GM12878 (cell line): ENCODE measurements around the gene LIF. TPM values are rescaled to one million over a fixed set of nuclear protein-coding genes. Genes with fewer than 3 reads are reported as not detected.

Experiments used
- ATAC-seq: fragments of 200-7000 bp; cut with Tn5 transposase; 3 replicates; pipeline ENCODE4 v1.9.1; 2020; ENCODE audit warnings: mild to moderate bottlenecking, moderate library complexity
- BruUV-seq: library from RNA; stranded (reverse); fragments of 400-500 nt; replicated peaks from 2 replicates; lab custom pipeline; 2021; lab: Mats Ljungman, UMichigan
- CTCF ChIA-PET: fragments of 300-600 bp; sonication (Branson Sonifier 250); formaldehyde crosslinking; extraction: SDS; loops from one replicate; lab custom pipeline; 2021; ENCODE audit warnings: inconsistent platforms; lab: Yijun Ruan, JAX
- POLR2A ChIA-PET: fragments of 350-600 bp; formaldehyde crosslinking; extraction: SDS; loops from one replicate; lab custom pipeline; 2021; ENCODE audit warnings: inconsistent platforms; lab: Charles Lee
- RAD21 ChIA-PET: fragments of 300-600 bp; sonication (Branson Sonifier 250); formaldehyde crosslinking; loops from one replicate; lab custom pipeline; 2023; ENCODE audit warnings: antibody characterized with exemption; ENCODE audit not compliant: unreplicated experiment; lab: Charles Lee
- SMC1A ChIA-PET: fragments of 300-600 bp; sonication (Branson Sonifier 250); formaldehyde crosslinking; loops from one replicate; lab custom pipeline; 2023; ENCODE audit not compliant: unreplicated experiment, uncharacterized antibody; lab: Charles Lee
- DNase-seq: peaks from one replicate; pipeline ENCODE4 v3.0.0-alpha.2; 2011; ENCODE audit warnings: low read depth, low spot score
- FAIRE-seq: peaks from 3 replicates; lab custom pipeline; 2011; peaks lifted over from hg19 to GRCh38; lab: Jason Lieb, UNC
- H2AFZ ChIP-seq: 2 replicates; pipeline ENCODE4 v1.6.0; 2011; ENCODE audit warnings: low read depth, low read length, control low read depth; ENCODE audit not compliant: control insufficient read depth
- H3K27ac ChIP-seq: 2 replicates; pipeline ENCODE4 v1.5.1; 2011; ENCODE audit warnings: control low read depth; ENCODE audit not compliant: control insufficient read depth, insufficient read depth
- H3K27me3 ChIP-seq, 2 experiments: replicated peaks in 1 of 2; 2 replicates each; pipeline versions ENCODE4 v1.6.0 to v1.6.1; 2011; ENCODE audit warnings: low read length in 1 of 2; ENCODE audit not compliant: control insufficient read depth in 2 of 2, insufficient read depth in 2 of 2
- H3K36me3 ChIP-seq, 2 experiments: 2 replicates each; pipeline ENCODE4 v1.5.1; 2011; ENCODE audit warnings: low read length in 1 of 2; ENCODE audit not compliant: control insufficient read depth in 2 of 2, insufficient read depth in 2 of 2
- H3K4me1 ChIP-seq: 2 replicates; pipeline ENCODE4 v1.6.1; 2011; ENCODE audit warnings: mild to moderate bottlenecking, low read length, moderate library complexity, mixed read lengths; ENCODE audit not compliant: control insufficient read depth, insufficient read depth
- H3K4me2 ChIP-seq: 2 replicates; pipeline ENCODE4 v1.6.0; 2011; ENCODE audit warnings: control low read depth; ENCODE audit not compliant: control insufficient read depth, insufficient read depth
- H3K4me3 ChIP-seq: fragments of 200-600 bp; sonication (generic); 2 replicates; pipeline ENCODE4 v1.5.1; 2016
- H3K79me2 ChIP-seq: 2 replicates; pipeline ENCODE4 v1.6.0; 2011; ENCODE audit warnings: low read length; ENCODE audit not compliant: control insufficient read depth, insufficient read depth
- H3K9ac ChIP-seq: 2 replicates; pipeline ENCODE4 v1.8.0; 2011; ENCODE audit warnings: low read length, control low read depth, mixed read lengths; ENCODE audit not compliant: control insufficient read depth, insufficient read depth
- H3K9me3 ChIP-seq: replicated peaks from 3 replicates; pipeline ENCODE4 v1.5.1; 2011; ENCODE audit warnings: mild to moderate bottlenecking, low read length; ENCODE audit not compliant: control insufficient read depth, insufficient read depth
- H4K20me1 ChIP-seq: 2 replicates; pipeline ENCODE4 v1.6.0; 2011; ENCODE audit not compliant: control insufficient read depth, insufficient read depth
- PAX8 ChIP-seq: fragments of 450-650 bp; IDR thresholded peaks from 2 replicates; pipeline ENCODE4 v1.6.1; 2017; ENCODE audit warnings: mild to moderate bottlenecking, moderate library complexity
- TCF7 ChIP-seq: IDR thresholded peaks from 2 replicates; pipeline ENCODE4 v1.6.1; 2014; ENCODE audit warnings: antibody characterized with exemption, borderline replicate concordance
- ZBED1 ChIP-seq: IDR thresholded peaks from 2 replicates; pipeline ENCODE4 v1.6.1; 2016; ENCODE audit warnings: borderline replicate concordance
- ZBTB4 ChIP-seq: fragments of 450-650 bp; formaldehyde crosslinking; IDR thresholded peaks from 2 replicates; pipeline ENCODE4 v1.4.0; 2022; ENCODE audit warnings: mild to moderate bottlenecking, moderate library complexity
- ZNF207 ChIP-seq: fragments of 450-650 bp; IDR thresholded peaks from 2 replicates; pipeline ENCODE4 v1.6.1; 2014; ENCODE audit warnings: antibody characterized with exemption, mild to moderate bottlenecking, borderline replicate concordance
- WGBS: methylation state at CpG from one replicate; pipeline ENCODE4 v1.1.6; 2016; ENCODE audit warnings: low lambda C conversion rate; ENCODE audit not compliant: insufficient replicate concordance, insufficient coverage; ENCODE audit errors: missing lambda C conversion rate; 5-methylcytosine and 5-hydroxymethylcytosine counted together
- in situ Hi-C: fragments of 300-500 bp; cut with MboI; formaldehyde crosslinking; loops from 9 replicates; pipeline ENCODE4 v1.14.3; 2018; ENCODE audit warnings: mixed read lengths
- intact Hi-C: fragments of 100-400 bp; cut with micrococcal nuclease; formaldehyde crosslinking; loops from one replicate; pipeline ENCODE4 v1.14.2; 2022; ENCODE audit not compliant: unreplicated experiment
- polyA plus RNA-seq, 11 experiments: library from polyadenylated mRNA; depleted of rRNA in 4 of 11; unstranded in 6 of 11; stranded (reverse) in 5 of 11; fragments of >200 nt; fragmentation: Nextera tagmentation in 4 of 11; fragmentation: Illumina TruSeq in 1 of 11; extraction: Ambion mirVana in 4 of 11; extraction: Trizol in 1 of 11; gene quantifications; 1 replicate in 1 of 11; 2 replicates in 10 of 11; pipeline versions ENCODE4 v1.2.1 to v1.2.3, GENCODE V29; 2011 to 2016; ENCODE audit warnings: inconsistent platforms in 2 of 11, missing spikeins in 2 of 11, low read depth in 1 of 11
- total RNA-seq, 4 experiments: library from RNA; depleted of rRNA in 3 of 4; stranded (reverse); fragments of >200 nt in 3 of 4; fragmentation: Illumina TruSeq in 1 of 4; extraction: Trizol in 1 of 4; gene quantifications; 2 replicates each; pipeline versions ENCODE4 v1.2.1 to v1.2.3, GENCODE V29; 2013 to 2021

LIF gene
- total and polyA plus RNA-seq, 10 of the 15 experiments (the other 5 are each of a cell fraction or from before 2014, with no cell fraction given): 0.05 to 3.4 (median 0.97) TPM

DNA sequence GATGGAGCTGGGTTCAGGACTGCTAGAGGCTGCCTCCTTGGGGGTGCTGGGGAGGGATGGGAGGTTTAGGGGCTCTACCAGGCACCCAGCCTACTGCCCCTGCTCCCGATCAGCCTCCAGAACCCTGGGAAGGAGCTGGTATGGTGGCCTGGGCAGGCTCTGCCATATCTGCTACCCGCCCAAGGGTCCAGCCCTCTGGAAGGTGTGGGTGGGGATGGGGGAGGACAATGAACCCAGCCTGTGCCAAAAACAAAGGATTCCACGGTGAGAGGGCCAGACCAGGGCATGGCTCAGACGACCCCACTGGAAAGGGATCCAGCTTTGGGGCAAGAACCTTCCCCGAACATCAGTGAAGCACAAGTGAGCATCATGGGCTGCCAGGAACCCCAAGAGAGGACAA, 39.8 kb upstream of the LIF start:
- DNase-seq (no peak), FAIRE-seq (no peak), ATAC-seq (no peak)
- Histone ChIP-seq H3K9me3 (no peaks in the 10 kb centered on the region), H3K4me2 (no peak overlapping the region), H4K20me1 (no peaks in the 10 kb centered on the region), H3K27ac (no peak overlapping the region), H3K27me3 (no peaks in the 10 kb centered on the region; a peak in 1 of 4 replicates), H3K36me3 (peaks cover 0 to 4% of the 10 kb centered on the region in 2 experiments; a peak in 1 of 4 replicates), H3K9ac (no peak overlapping the region), H3K79me2 (no peaks in the 10 kb centered on the region), H2AFZ (no peak overlapping the region), H3K4me1 (peaks cover 25% of the 10 kb centered on the region), H3K4me3 (no peak overlapping the region)
- TF ChIP-seq PAX8 (no peak), ZNF207 (no peak), ZBTB4 (no peak), ZBED1 (no peak), TCF7 (no peak)
- ChIA-PET RAD21 (interaction anchor here (0.9 to 1.5 kb wide), 4 partner anchors 23 to 176 kb away, joined by 3 to 5 read pairs (median 3); partner anchors contain the start of gene RNF215), SMC1A (interaction anchor here (4.7 to 5.6 kb wide), 2 partner anchors 99 to 179 kb away, joined by 41 to 201 read pairs; partner anchors contain the start of gene RNF215), CTCF (interaction anchor here (0.8 to 10.5 kb wide), 11 partner anchors 19 to 178 kb away, joined by 3 to 436 read pairs (median 7); partner anchors contain the start of genes OSM and RNF215), POLR2A (no interaction called here)
- in situ Hi-C loops (loop anchor here (5.0 kb wide), 1 partner anchor 101 kb away; the partner anchor contains the start of gene RNF215), intact Hi-C loops (loop anchor here (1.0 to 10.0 kb wide), 2 partner anchors 178 to 198 kb away; no protein-coding TSS in a partner anchor)
- no TSS peak for BruUV-seq
- 50% methylated on average over 5 of the region's 5 CpGs for WGBS
